ENCODE data around the gene LIMK2.
A peak's percentile ranks its signal among the peaks of the same experiment; 100 is the strongest.
"Not testable (repeated sequence)": the region's sequence is repeated elsewhere in the genome, so short reads cannot be mapped to it uniquely, and the experiment has no call there.

LIMK2 gene

GRCh38 chr22:31187627-31188026, 24.5 kb upstream of the LIMK2 start:
- no peak overlapping the region for H3K4me3 ChIP-seq (ENCODE audit: severe bottlenecking)
- no peak for DNase-seq (ENCODE audit: low spot score)
- TF ChIP-seq, protein P1, sequence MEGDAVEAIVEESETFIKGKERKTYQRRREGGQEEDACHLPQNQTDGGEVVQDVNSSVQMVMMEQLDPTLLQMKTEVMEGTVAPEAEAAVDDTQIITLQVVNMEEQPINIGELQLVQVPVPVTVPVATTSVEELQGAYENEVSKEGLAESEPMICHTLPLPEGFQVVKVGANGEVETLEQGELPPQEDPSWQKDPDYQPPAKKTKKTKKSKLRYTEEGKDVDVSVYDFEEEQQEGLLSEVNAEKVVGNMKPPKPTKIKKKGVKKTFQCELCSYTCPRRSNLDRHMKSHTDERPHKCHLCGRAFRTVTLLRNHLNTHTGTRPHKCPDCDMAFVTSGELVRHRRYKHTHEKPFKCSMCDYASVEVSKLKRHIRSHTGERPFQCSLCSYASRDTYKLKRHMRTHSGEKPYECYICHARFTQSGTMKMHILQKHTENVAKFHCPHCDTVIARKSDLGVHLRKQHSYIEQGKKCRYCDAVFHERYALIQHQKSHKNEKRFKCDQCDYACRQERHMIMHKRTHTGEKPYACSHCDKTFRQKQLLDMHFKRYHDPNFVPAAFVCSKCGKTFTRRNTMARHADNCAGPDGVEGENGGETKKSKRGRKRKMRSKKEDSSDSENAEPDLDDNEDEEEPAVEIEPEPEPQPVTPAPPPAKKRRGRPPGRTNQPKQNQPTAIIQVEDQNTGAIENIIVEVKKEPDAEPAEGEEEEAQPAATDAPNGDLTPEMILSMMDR (IDR thresholded peaks at IDR 0.05; ENCODE audit: poor library complexity, severe bottlenecking), result no peak
- no peaks in the 10 kb centered on the region for H3K27me3 ChIP-seq (ENCODE audit: insufficient read depth, poor library complexity, severe bottlenecking)
- H3K36me3 ChIP-seq (ENCODE audit: low read depth), result peaks cover 23% of the 10 kb centered on the region
- peaks cover 6% of the 10 kb centered on the region for H3K4me1 ChIP-seq (ENCODE audit: insufficient read depth, poor library complexity, severe bottlenecking)
- no peak for ATAC-seq (ENCODE audit: low read depth)
- no peak overlapping the region for H3K27ac ChIP-seq (ENCODE audit: poor library complexity, severe bottlenecking)
- no peaks in the 10 kb centered on the region for H3K9me3 ChIP-seq (ENCODE audit: severe bottlenecking)

GRCh38 chr22:31192513-31192912, 19.6 kb upstream of the LIMK2 start:
- ATAC-seq (ENCODE audit: low read depth) (peak; percentile 71), DNase-seq (ENCODE audit: low spot score) (no peak)
- TF ChIP-seq, protein P1 (IDR thresholded peaks at IDR 0.05; ENCODE audit: poor library complexity, severe bottlenecking), result no peak
- peaks cover 10% of the 10 kb centered on the region for H3K4me1 ChIP-seq (ENCODE audit: insufficient read depth, poor library complexity, severe bottlenecking)
- no peaks in the 10 kb centered on the region for H3K27me3 ChIP-seq (ENCODE audit: insufficient read depth, poor library complexity, severe bottlenecking)
- no peak overlapping the region for H3K27ac ChIP-seq (ENCODE audit: poor library complexity, severe bottlenecking)
- no peak overlapping the region for H3K4me3 ChIP-seq (ENCODE audit: severe bottlenecking)
- H3K36me3 ChIP-seq (ENCODE audit: low read depth), result peaks cover 49% of the 10 kb centered on the region
- H3K9me3 ChIP-seq (ENCODE audit: severe bottlenecking), result no peaks in the 10 kb centered on the region

DNA sequence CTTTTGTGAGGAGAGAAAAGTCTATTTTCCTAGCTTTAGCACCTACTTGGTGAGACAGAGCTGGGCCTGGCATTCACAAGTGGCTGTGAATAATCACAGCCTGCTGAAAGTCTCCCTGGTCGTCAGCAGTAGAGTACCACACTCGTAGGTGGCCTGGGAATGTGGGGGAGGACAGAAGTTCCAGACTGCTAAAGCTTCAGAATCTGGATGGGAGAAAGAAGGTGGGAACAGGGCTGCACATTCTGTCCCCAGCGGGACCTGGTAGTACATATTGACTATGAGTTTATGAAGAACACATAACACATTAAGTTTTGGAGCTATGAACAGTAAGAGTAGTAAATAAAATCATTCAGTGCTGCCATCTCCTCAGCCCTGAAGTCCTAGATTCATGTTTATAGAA, 19.0 kb upstream of the LIMK2 start:
- H3K27me3 ChIP-seq (ENCODE audit: insufficient read depth, poor library complexity, severe bottlenecking), result no peaks in the 10 kb centered on the region
- ATAC-seq (ENCODE audit: low read depth), result no peak
- H3K27ac ChIP-seq (ENCODE audit: poor library complexity, severe bottlenecking), result no peak overlapping the region
- TF ChIP-seq, protein P1 (IDR thresholded peaks at IDR 0.05; ENCODE audit: poor library complexity, severe bottlenecking), result no peak
- no peak overlapping the region for H3K4me3 ChIP-seq (ENCODE audit: severe bottlenecking)
- H3K9me3 ChIP-seq (ENCODE audit: severe bottlenecking), result no peaks in the 10 kb centered on the region
- peaks cover 54% of the 10 kb centered on the region for H3K36me3 ChIP-seq (ENCODE audit: low read depth)
- H3K4me1 ChIP-seq (ENCODE audit: insufficient read depth, poor library complexity, severe bottlenecking), result peaks cover 10% of the 10 kb centered on the region
- no peak for DNase-seq (ENCODE audit: low spot score)

DNA sequence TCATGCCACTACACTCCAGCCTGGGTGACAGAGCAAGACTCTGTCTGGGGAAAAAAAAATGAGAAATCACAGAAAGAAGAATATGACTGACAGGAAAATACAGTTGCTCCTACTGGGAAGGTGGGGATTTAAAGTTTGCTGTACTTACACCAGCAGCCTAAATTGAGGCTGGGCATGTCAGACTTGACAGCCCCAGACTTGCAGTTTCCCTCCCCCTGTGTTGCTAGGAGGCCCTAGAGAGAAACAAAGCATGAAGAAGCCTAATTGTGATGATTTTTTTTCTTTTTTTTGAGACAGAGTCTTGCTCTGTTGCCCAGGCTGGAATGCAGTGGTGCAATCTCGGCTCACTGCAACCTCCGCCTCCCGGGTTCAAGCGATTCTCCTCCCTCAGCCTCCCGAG, 17.4 kb upstream of the LIMK2 start:
- ATAC-seq (ENCODE audit: low read depth); H3K4me3 ChIP-seq (ENCODE audit: severe bottlenecking); DNase-seq (ENCODE audit: low spot score); H3K27ac ChIP-seq (ENCODE audit: poor library complexity, severe bottlenecking); H3K27me3 ChIP-seq (ENCODE audit: insufficient read depth, poor library complexity, severe bottlenecking); H3K9me3 ChIP-seq (ENCODE audit: severe bottlenecking): not testable (repeated sequence)
- peaks cover 57% of the 10 kb centered on the region for H3K36me3 ChIP-seq (ENCODE audit: low read depth)
- H3K4me1 ChIP-seq (ENCODE audit: insufficient read depth, poor library complexity, severe bottlenecking), result peaks cover 10% of the 10 kb centered on the region

DNA sequence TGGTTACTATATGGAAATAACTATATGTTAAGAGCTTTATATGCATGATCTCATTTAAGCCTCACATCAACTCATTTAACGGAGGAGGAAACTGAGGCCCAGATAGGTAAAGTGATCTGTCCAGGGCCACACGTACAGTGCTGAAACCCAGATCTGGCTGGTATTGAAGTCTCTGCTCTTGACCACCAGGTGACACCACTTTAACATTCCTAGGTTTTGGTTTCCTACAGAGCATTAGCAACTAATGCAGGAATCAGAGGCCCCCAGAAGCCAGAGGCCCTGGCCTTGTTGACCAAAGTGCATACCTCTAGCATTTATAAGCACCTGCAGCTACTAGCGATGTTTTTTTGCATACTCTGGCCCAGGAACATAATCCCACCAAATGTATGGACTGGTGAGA, 12.9 kb upstream of the LIMK2 start:
- no peak for DNase-seq (ENCODE audit: low spot score)
- Histone ChIP-seq H3K4me3 (ENCODE audit: severe bottlenecking) (no peak overlapping the region), H3K27ac (ENCODE audit: poor library complexity, severe bottlenecking) (no peak overlapping the region), H3K36me3 (ENCODE audit: low read depth) (peaks cover 59% of the 10 kb centered on the region), H3K9me3 (ENCODE audit: severe bottlenecking) (no peaks in the 10 kb centered on the region), H3K27me3 (ENCODE audit: insufficient read depth, poor library complexity, severe bottlenecking) (no peaks in the 10 kb centered on the region), H3K4me1 (ENCODE audit: insufficient read depth, poor library complexity, severe bottlenecking) (no peaks in the 10 kb centered on the region)
- 0 out of 3 replicates have a peak, but pooled peaks have one; percentile 42 for ATAC-seq (ENCODE audit: low read depth)
- TF ChIP-seq, protein P1 (IDR thresholded peaks at IDR 0.05; ENCODE audit: poor library complexity, severe bottlenecking), result peak; percentile 26

DNA sequence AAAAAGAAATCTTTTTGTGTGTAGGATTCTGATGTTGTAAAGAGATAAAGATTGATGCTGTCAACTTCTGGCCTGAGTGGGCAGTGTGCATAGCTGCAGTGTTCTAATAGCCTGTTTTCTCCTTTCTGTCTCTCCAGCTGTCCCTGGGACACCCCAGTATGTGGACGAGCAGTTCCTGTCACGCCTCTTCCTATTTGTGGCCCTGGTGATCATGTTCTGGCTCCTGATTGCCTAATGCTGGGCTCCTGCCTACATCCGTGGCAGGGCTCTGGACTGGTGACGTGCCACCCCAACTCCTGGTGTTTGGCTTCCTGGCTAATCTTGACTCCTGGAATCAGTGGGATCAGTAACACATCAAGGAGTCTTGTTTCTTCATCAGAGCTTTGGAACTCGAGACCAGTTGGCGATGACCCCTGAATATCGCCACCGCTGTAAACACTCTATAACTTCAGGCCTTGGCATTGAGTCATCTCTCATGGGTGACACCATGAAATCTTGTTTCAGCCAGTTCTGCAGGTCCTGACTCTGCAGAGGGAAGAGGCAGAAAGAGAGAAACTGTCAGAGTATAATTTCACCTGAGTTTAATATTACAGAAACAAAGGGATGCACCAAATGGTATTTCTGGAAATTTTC, 7.6 kb upstream of the LIMK2 start:
- not testable (repeated sequence) for H3K27ac ChIP-seq (ENCODE audit: poor library complexity, severe bottlenecking); ATAC-seq (ENCODE audit: low read depth); H3K4me1 ChIP-seq (ENCODE audit: insufficient read depth, poor library complexity, severe bottlenecking); DNase-seq (ENCODE audit: low spot score); H3K4me3 ChIP-seq (ENCODE audit: severe bottlenecking); H3K27me3 ChIP-seq (ENCODE audit: insufficient read depth, poor library complexity, severe bottlenecking); H3K9me3 ChIP-seq (ENCODE audit: severe bottlenecking)
- peaks cover 25% of the 10 kb centered on the region for H3K36me3 ChIP-seq (ENCODE audit: low read depth)

GRCh38 chr22:31205059-31205458, 7.0 kb upstream of the LIMK2 start:
- not testable (repeated sequence) for H3K4me1 ChIP-seq (ENCODE audit: insufficient read depth, poor library complexity, severe bottlenecking); H3K4me3 ChIP-seq (ENCODE audit: severe bottlenecking); H3K27me3 ChIP-seq (ENCODE audit: insufficient read depth, poor library complexity, severe bottlenecking); H3K27ac ChIP-seq (ENCODE audit: poor library complexity, severe bottlenecking); H3K9me3 ChIP-seq (ENCODE audit: severe bottlenecking); ATAC-seq (ENCODE audit: low read depth); DNase-seq (ENCODE audit: low spot score)
- H3K36me3 ChIP-seq (ENCODE audit: low read depth), result peaks cover 25% of the 10 kb centered on the region

DNA sequence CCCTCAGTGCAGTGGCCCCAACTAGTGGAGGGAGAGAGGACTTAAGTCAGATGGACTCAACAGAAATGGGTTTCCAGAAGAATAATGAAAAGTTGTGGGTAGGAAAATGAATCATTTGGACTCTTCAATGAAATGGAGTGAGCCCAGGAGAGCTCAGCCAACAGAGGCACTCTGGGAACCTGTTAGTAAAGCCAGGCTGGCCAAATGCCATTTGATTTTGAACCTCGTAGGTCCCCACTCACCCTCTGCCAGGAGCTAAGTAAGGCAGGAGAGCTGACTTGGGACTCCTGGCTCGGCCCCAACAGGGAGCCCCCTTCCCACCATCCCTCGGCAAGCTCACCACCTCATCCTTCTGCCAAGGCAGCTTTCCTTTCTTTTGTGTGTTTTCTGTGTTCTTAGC, 5.6 kb upstream of the LIMK2 start:
- H3K4me1 ChIP-seq (ENCODE audit: insufficient read depth, poor library complexity, severe bottlenecking), result peaks cover 17% of the 10 kb centered on the region
- H3K27ac ChIP-seq (ENCODE audit: poor library complexity, severe bottlenecking), result peak overlapping the region; percentile 46

More for the DNA sequence above, 5.6 kb upstream of the LIMK2 start:
- H3K4me3 ChIP-seq (ENCODE audit: severe bottlenecking); ATAC-seq (ENCODE audit: low read depth); DNase-seq (ENCODE audit: low spot score); H3K27me3 ChIP-seq (ENCODE audit: insufficient read depth, poor library complexity, severe bottlenecking); H3K9me3 ChIP-seq (ENCODE audit: severe bottlenecking): not testable (repeated sequence)
- peaks cover 14% of the 10 kb centered on the region for H3K36me3 ChIP-seq (ENCODE audit: low read depth)
